ENCODE data around the gene AATF.

DNA sequence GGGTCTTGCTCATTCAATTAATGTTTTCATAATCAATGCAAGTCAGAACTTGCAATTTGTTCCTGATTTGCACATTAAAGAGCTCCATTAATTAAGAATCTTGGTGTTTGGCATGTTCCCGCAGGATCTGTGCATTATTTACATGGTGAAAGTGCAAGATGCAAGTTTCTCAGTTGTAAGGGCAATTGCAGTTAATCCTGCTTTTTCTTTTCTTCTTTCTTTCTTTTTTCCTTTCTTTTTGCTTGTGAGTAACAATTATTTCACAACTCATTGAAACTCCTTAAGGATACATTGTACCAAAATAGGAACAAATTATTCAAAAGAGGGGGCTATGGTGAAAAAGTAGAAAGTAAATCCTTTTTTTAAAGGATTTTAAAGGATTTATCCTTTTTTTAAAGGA, 24.2 kb downstream of the AATF start:
- no peak for TF ChIP-seq CTCF (IDR thresholded peaks at IDR 0.05)
- no peak for TF ChIP-seq POLR2A (IDR thresholded peaks at IDR 0.05)
- TF ChIP-seq POLR2AphosphoS5 (IDR thresholded peaks at IDR 0.05; ENCODE audit: insufficient read depth in 1 of 2, low read depth in 1 of 2) = no peak
